Left cardiac atrium (tissue), 4 donors: ENCODE measurements around the gene AP3D1. TPM values are rescaled to one million over a fixed set of nuclear protein-coding genes. Genes with fewer than 3 reads are reported as not detected.
"Not testable (repeated sequence)": the region's sequence is repeated elsewhere in the genome, so short reads cannot be mapped to it uniquely, and the experiment has no call there.

ENCODE experiments used
- ATAC-seq, 2 donors: fragments of 200-7000 bp; cut with Tn5 transposase; one replicate each; pipeline ENCODE4 v1.9.1; 2020; ENCODE audit warnings: mild to moderate bottlenecking in 2 of 2, moderate library complexity in 2 of 2
- DNase-seq: peaks from one replicate; pipeline ENCODE4 v3.0.0-alpha.2; 2020
- intact Hi-C, 2 donors: fragments of 100-400 bp; cut with DNase I; formaldehyde crosslinking; loops; one replicate each; pipeline versions ENCODE4 v1.14.1 to v1.15.1; 2022 to 2023
- total RNA-seq, 2 donors: library from RNA; stranded (reverse); fragmentation: NEBNext Ultra II Directional; extraction: Animal tissue kit (Norgen Biotek cat#: 25700); gene quantifications; one replicate each; pipeline ENCODE4 v1.2.1, GENCODE V29; 2021
- donor health status: DM: no; HTN: yes; CAD: no.
- donor health status: DM: no; HTN: yes; CAD: no; lungs with severe emphysema.
- donor health status: DM: yes; HTN: yes; CAD: no.
- donor health status: Dilated cardiomyopathy.

AP3D1 gene
- total RNA-seq, 2 donors from 2014 or later, result 80.6 to 128 TPM

GRCh38 chr19:2099937-2100718 is 51.2 kb downstream of the AP3D1 start:
- no peak for ATAC-seq
- intact Hi-C loops, result no loop called here
- DNase-seq, result no peak

GRCh38 chr19:2099054-2099501 is 52.3 kb downstream of the AP3D1 start:
- ATAC-seq, result no peak

DNA sequence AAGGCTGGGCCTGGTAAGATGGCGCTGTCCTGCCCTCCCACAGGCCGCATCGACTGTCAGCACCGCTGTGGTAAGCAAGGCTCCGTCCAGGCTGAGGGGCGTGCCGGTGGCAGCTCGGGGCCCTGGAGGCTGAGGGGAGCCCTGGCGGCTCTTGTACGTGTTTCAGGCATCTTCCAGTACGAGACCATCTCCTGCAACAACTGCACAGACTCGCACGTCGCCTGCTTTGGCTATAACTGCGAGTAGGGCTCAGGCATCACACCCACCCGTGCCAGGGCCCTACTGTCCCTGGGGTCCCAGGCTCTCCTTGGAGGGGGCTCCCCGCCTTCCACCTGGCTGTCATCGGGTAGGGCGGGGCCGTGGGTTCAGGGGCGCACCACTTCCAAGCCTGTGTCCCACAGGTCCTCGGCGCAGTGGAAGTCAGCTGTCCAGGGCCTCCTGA is 53.5 kb downstream of the AP3D1 start:
- no peak for DNase-seq
- intact Hi-C loops, result no loop called here
- no peak for ATAC-seq

More at GRCh38 chr19:2099054-2099501, 52.3 kb downstream of the AP3D1 start:
- DNase-seq, result no peak
- intact Hi-C loops, result no loop called here

DNA sequence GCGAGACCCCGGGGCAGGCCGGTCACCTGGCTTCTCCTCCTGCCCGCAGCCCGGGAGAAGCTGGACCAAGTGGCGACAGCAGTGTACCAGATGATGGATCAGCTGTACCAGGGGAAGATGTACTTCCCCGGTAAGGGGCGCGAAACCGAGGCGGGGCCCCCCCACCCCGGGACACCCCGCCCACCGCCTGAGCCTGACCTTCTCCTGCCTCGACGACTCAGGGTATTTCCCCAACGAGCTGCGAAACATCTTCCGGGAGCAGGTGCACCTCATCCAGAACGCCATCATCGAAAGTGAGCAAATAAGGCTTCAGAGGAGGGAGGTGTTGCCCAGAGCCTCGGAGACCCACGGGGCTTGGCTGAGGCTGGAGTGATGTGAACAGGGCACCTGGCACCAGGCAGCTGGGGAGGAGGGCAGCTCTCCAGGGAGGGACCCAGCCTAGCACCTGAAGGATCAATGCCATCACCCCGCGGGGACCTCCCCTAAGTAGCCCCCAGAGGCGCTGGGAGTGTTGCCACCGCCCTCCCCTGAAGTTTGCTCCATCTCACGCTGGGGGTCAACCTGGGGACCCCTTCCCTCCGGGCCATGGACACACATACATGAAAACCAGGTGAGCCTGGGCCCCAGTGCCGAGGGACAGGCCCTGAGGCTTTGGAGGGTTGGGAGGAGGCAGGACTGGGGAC is 54.0 kb downstream of the AP3D1 start:
- intact Hi-C loops, result no loop called here
- ATAC-seq (no peak), DNase-seq (no peak)

- ATAC-seq (peak; percentile 89 to 91), DNase-seq (peak; percentile 99)
- intact Hi-C loops, result no loop called here
These were observed 54.7 kb downstream of the AP3D1 start, which contains the start of gene IZUMO4 for GRCh38 chr19:2096480-2097202. TSS of gene IZUMO4 (plus strand) at chr19:2096915. CDS start at chr19:2096946, 31 bp downstream.

DNA sequence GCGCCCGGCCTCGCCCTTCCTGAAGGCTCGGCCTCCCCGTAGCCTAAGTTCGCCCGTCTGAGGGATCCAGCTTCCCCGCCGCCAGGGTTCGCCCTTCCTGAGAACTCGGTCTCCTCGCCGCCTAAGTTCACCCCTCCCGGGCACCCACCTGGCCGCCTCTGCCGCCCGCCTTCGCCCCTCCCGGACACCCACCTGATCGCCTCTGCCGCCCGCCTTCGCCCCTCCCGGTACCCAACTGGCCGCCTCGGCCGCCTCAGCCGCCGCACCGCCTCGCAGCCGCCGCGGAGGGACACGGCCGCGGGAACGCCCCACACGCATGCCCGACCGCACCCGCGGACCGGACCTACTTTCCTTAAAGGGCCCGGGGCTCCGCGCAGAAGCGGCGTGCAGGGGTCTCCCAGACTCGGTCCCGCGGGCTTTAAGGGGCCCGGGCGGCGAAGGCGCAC is 55.3 kb downstream of the AP3D1 start, which contains the start of gene MOB3A:
Gene MOB3A (minus strand): TSS at position 293 of the 446 bp plus-strand sequence. CDS start 17,766 bp downstream, outside the sequence.
- peak; percentile 73 to 74 for ATAC-seq
- intact Hi-C loops, result no loop called here
- peak; percentile 94 for DNase-seq

DNA sequence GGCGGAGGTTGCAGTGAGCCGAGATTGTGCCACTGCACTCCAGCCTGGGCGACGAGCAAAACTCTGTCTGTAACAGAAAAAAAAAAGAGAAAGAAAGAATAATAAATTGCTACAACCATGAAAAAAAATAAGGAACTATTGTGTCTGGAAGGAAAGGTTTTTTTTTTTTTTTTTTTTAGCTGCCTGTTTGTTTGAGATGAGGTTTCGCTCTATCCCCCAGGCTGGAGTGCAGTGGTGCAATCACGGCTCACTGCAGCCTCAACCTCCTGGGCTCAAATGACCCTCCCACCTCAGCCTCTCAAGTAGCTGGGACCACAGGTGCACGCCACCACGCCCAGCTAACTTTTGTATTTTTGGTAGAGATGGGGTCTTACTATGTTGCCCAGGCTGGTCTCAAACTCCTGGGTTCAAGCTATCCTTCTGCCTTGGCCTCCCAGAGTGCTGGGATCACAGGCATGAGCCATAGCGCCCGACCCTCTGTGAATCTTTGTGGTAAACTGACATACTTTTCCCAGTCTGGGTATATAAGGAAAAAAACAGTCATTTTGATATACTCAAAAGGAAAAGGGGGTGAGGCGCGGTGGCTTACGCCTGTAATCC is 59.3 kb downstream of the AP3D1 start:
- ATAC-seq, intact Hi-C loops, DNase-seq: not testable (repeated sequence)

DNA sequence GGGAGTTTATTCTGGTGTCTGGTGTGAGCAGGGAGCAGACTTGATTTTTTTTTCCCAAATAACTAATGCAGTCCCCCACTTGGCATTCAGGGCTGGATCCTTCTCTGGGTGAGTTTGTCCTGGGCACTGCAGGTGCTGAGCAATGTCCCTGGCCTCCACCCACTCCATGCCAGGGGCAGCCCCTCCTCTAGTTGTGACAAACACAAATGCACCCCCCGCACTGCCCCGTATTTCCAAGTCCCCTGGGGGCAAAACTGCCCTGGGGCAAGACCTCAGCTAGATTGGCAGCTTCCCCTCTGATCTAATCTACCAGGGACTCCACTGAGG is 61.7 kb downstream of the AP3D1 start:
- intact Hi-C loops, result no loop called here
- no peak for ATAC-seq
- no peak for DNase-seq

DNA sequence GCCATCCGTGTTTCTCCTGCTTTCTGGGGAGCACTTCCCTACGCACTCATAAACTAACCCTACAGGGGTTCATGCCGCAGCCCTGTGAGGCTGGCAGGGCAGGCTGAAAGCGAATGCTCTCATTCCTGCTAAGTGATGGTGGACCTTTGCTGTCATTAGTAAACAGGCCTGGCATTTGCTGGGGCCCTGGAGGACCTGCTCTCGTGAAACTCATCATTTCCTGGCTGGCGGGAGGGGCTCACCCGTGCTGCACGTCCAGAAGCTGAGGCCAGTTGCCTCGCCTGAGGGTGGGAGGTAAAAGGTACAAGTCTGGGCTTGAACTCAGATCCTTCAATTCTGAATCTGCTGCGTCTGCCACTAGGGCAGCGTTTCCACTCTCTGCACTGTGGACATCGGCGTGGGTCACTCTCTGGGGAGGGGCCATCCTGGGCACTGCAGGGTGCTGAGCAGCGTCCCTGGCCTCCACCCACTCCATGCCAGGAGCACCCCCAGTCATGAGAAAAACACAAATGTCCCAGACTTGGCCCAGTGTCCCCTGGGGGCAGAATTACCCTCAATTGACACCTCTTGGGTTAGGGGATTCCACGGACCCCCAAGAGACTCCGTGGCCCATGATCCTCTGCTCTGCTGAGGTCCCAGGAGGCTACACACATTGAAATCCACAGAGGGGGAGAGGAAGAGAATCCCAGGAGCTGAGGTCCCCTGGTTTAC is 62.2 kb downstream of the AP3D1 start:
- DNase-seq, result no peak
- intact Hi-C loops, result no loop called here
- no peak for ATAC-seq

DNA sequence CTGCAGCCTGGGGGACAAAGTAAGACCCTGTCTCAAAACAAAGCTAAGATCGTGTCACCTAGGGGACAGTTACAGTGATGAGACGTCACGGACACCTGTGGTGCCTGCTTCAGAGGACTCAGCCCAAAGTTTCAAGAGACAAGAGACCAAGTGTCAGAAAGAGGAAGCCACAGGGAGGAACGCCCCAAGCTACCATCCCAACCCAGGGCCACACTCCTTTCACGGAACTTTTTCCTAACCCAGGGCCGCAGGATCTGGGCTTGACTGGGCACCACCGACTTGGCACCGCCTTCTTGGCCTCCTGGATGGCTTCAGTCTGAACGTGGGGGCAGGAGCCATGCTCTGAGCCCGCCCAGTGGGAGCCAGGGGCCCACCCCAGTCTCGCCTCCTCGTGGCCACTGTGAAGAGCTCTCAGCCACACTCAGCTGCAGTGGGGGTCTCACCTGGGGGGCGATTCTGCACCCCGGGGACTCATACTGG is 63.7 kb downstream of the AP3D1 start:
- DNase-seq (no peak), ATAC-seq (peak in 1 of 2 donors; percentile 2)
- intact Hi-C loops, result no loop called here

DNA sequence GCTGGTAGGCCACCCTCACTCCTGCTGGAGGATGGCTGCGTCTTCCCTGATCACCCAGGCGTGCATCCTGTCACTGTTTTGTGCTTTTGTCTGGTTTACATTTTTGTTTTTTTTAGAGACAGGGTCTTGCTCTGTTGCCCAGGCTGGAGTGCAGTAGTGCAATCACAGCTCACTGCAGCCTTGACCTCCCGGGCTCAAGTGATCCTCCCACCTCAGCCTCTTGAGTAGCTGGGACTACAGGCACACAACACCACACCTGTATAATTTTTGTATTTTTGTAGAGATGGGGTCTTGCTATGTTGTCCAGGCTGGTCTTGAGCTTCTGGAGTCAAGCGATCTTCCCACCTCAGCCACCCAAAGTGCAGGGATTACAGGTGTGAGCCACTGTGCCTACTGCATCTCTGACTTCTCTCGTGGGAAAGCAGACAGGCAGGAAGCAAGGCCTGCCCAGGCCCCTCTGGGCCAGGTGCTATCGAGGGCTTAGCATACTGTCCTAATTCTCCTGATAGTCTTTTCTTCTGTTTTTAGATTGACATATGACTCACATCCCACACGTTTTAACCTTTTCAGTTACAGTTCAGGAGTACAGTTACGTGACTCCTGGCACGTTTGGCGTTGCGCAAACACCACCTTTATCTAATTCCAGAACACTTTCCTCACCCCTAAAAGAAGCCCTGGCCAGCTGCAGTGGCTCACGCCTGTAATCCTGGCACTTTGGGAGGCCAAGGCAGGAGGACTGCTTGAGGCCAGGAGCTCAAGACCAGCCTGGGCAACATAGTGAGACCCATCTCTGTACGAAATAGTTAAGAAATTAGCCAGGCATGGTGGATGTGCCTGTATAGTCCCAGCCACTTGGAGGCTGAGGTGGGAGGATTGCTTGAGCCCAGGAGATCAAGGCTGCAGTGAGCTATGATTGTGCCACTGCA is 64.4 kb downstream of the AP3D1 start:
- ATAC-seq, result peak in 1 of 2 donors; percentile 8
- intact Hi-C loops, result not testable (repeated sequence)

DNA sequence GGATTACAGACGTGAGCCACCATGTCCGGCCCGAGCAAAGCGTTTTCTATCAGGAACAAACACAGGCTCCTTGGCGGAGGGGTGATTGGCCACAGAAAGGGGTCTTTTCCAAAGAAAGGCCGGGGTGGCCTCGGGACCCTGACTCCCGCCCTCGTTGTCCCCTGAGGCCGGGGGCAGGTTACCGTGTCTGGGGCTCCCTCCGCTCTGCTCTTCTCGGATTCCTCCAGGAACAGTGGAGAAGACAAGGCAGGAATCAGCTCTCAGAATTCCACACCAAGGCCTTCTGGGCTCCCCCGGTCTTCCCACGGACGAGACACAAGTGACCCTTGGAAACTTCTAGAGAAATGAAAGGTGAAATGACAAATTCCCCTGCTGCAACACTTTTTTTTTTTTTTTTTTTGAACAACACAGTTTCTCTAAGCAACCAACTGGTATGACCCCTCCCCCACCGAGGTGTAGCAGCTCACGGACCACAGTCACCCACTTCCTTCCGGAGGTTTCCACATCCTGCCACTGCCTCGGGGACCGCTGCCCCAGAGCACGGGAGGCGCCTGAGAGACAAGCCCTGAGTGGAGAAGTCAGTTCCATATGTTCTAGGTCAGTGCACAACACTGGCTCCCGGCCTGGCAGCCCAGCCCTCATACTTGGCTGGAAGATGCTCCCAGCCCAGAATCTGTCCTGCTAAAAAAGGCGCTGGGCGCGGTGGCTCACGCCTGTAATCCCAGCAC is 66.2 kb downstream of the AP3D1 start:
- peak; percentile 78 for DNase-seq
- ATAC-seq, result peak; percentile 56 to 64
- intact Hi-C loops, result no loop called here

More for the DNA sequence above, 64.4 kb downstream of the AP3D1 start:
- not testable (repeated sequence) for DNase-seq

DNA sequence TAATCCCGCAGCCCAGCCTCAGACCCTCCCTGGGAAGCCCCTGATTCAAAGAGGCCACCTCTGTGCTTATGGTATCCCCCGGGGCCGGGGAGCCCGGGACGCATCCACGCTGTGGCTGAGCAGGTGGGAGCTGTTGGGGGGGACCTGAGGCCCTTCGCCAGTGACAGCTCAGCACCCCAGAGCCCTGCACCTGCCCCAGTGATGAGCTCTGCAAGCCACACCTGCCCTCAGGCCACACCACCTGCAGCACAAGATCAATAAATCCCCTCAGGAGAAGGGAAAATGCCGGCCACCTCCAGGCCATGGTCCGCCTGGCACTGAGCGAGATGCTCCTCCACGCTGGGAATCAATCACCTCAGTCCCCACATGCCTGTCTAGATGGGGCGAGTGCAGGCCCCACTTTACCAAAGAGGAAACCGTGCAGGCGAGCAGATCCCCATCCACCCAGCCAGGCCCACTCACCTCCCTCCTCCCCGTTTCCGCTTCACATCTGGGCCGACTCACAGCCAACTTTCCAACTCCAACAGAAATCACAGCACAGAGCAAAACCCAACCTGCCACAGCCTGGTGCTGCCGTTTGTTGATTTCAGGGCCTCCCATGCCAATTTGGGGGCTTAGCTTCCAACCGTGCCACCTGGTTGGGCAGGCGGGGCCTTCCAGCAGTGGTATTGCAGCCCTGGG is 68.1 kb downstream of the AP3D1 start:
- DNase-seq (peak; percentile 52), ATAC-seq (peak; percentile 8 to 32)
- intact Hi-C loops, result no loop called here

DNA sequence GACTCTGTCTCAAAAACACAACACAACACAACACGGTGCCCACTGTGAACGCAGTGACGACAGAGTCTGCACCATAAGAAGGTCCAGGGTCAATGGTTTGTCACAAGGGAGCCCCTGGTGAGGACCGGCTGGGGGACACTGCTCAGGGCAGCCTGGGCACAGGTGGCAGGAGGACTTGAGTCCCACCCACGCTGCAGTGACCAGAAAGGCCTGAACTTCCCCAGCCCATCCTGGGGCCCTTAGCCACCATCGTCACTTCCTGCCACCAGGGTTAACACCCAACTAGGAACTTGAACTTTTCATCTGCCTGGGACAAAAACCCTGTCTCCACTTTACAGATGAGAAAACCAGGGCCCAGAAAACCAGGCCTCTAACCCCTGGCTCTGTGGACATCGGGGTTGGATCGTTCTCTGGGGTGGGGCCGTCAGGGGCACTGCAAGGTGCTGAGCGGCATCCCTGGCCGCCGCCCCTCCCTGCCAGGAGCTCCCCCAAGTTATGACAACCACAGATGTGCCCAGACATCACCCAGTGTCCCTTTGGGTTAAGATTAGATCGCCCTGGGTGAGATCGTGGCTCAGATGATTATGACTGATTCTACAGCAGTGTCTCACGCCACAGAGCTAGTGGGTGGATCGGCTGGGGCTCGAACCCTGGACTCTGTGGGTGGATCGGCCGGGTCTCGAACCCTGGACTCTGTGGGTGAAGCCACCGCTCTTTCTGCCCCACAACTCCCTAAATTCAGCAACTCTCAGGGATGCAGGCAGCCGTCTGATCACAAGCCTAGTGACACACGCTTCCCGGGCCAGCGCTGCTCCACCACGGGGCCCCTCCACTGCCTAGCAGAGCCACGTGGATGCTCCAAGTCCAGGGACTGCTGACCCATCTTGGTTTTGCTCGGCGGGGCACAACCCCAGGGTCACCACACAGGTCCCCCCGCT is 69.2 kb downstream of the AP3D1 start:
- intact Hi-C loops, result no loop called here
- ATAC-seq (peak; percentile 10 to 21), DNase-seq (no peak)
